Stimulated activated CD8-positive, alpha-beta memory T cell treated with anti-CD3 and anti-CD28 coated beads, Interleukin-12 subunit alpha, Interleukin-12 subunit beta, amount 100 ng/mL, for 1 hour (primary cell): ENCODE results near the gene CCDC197.

Experiments used
- DNase-seq: peaks from one replicate; pipeline ENCODE4 v3.0.0-alpha.2; 2020; ENCODE audit warnings: low read depth

CCDC197 gene

DNA sequence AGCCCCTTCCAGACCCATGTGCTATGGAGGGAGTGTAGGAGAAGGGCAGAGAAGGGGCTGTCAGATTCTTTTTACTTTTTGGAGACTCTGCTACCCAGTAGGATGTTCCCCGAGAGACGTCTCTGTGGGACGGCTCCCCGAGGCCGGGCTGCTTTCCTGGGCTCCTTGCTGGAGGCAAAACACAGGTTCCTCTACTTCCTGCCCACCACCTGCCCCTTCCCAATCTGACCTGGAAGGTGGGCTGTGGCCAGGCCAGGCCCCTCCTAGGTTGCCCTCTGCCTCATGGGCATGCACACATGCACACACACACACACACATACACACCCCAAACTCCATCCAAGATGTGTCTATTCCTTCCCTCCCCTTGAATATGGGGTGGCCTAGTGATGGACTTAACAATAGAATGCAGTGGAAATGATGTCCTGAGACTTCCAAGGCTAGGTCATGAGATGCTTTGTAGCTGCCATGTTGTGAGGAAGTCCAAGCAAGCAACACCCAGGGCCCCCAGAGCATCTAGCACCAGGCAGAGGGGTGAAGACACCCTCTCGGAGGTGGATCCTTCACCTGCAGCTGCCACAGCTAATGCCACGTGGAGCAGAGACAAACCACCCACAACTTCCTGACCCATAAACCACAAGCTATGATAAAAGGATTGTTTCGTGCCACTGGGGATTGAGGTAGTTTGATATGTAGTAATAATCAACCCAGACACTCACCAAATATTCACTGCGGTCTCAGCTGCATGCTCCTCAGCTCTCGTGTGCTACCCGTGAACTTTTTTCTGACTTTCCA lies 19.1 kb upstream of the CCDC197 start:
- DNase-seq: peak; percentile 48

GRCh38 chr14:93978735-93979134 lies 18.4 kb upstream of the CCDC197 start:
- no peak for DNase-seq

DNA sequence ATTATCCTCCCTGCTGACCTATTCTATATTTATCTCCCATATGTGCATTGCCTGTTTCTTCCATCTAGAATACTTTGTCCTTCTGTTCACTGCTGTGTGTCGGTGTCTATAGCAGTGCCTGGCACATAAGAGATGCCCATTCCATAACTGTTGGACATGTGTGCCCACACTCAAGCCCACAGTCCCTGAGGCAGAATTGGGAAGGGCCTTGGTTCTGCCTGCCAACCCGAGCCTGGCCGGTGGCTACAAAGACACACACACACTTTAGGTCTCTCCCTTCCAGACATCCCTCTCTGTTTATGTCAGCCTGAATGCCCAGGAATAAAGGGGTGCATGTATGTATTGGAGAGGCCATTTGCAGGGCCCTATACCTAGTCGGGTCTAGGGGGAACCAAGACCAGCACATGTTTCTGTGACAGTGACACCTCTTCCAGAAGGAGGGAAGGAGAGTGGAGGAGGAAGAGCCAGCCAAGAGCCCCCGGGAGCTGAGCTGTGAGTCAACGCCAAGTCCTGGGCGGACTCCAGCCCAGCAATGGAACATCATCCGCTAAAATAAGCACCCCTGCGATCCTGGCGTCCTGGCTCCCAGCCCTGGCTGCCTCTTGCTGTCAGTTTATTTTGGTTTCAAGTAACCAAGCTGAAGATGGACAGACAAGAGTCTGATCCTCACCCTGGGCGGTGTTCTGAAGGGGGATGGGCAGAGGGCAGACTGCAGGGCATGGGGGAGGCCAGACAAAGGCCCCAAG lies 16.5 kb upstream of the CCDC197 start:
- no peak for DNase-seq

GRCh38 chr14:93981316-93982229 lies 15.5 kb upstream of the CCDC197 start:
- DNase-seq: no peak

- DNase-seq: no peak
These were observed 14.7 kb upstream of the CCDC197 start for GRCh38 chr14:93982230-93983007.

DNA sequence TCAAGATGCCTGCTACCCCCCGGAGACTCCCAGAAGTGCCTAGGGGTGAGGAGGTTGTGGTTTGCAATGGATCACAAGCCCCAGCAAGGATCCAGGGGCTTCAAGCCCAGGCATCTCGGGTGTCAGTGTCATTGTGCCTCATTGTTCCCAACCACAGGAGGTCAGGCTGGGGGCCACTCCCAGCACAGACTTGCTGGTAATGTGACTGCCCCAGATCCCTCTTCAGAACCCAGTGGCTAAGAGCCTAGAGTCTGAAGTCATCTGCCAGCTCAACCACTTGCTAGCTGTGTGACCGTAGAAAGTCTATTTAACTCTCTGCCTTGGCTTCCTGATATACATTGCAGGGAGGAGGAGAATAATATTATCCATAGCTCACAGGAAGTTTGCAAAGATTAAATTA lies 13.0 kb upstream of the CCDC197 start:
- DNase-seq: no peak

DNA sequence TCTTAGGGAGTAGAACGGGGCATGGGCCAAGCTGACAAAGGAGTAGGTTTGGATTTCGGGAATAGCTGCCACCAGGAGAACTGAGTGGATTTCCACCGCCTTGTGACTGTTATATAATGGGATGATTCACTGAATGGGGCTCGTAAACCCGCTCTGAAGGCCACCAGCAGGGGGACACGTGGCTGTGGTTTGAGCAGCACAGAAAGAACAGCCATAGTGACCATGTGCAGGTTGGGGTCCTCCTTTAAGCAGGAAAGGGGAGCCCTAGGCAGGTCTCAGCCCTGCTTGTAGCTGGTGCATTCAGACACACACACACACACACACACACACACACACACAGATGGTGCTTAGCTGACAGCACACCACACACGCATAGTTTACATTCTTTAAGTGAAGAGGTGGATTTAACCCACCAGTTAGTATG lies 12.1 kb upstream of the CCDC197 start:
- DNase-seq: no peak

- no peak for DNase-seq
These were observed 10.1 kb upstream of the CCDC197 start for GRCh38 chr14:93986955-93987354.

GRCh38 chr14:93987376-93987775 lies 9.7 kb upstream of the CCDC197 start:
- no peak for DNase-seq

- no peak for DNase-seq
These were observed 9.2 kb upstream of the CCDC197 start for GRCh38 chr14:93987815-93988476.

DNA sequence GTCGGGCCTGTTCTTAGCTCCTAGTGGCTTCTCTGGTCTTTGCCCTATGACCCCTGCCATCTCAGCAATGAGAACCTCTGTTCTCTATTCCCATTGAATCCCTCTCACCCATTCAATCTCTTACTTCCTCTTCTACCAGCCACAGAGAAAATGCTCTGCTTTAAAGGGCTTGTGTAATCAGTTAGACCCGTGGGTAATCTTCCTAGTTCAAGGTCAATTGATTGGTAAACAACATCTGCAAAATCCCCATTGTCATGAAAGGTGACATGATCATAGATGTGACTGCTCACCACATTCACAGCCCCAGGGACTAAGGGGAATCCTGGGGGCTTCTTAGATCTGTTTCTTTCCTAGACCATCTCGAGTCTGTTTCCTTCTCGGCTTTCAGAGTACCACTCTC lies 7.2 kb upstream of the CCDC197 start:
- no peak for DNase-seq

DNA sequence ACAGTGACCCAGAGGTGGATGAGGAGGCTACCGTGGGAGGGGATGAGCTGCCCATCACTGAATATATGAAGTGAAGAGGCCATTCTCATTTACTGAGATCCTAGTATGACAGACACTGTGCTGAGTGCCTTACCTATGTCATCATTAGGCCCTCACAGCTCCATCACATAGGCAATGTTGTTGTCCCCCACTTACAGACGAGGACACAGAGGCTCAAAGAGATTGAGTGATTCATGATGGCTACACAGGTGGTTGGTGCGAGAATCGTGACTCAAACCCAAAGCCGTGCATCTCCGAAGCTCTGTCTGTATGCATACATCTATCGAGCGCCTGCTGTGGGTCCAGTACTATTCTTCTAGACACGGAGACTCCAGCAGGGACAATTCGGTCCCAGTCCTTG lies 5.9 kb upstream of the CCDC197 start:
- DNase-seq: no peak

DNA sequence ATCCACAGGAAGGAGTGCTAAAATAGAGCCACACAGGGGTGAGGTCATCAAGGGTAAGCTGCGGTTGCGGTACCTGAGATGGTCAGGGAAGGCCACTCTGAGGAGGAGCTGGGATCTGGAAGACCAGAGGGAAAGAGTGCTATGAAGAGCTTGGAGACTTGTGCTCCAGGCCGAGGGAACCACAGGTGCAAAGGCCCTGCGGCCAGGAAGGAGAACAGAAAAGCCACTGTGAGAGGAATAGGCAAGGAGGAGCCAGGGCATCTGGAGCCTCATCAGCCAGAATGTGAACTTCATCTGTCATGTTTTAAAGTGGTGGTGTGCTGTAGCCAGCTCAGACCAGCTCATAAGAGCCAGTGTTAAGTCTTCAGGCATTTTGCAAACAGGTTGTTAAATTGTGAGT lies 5.5 kb upstream of the CCDC197 start:
- no peak for DNase-seq

DNA sequence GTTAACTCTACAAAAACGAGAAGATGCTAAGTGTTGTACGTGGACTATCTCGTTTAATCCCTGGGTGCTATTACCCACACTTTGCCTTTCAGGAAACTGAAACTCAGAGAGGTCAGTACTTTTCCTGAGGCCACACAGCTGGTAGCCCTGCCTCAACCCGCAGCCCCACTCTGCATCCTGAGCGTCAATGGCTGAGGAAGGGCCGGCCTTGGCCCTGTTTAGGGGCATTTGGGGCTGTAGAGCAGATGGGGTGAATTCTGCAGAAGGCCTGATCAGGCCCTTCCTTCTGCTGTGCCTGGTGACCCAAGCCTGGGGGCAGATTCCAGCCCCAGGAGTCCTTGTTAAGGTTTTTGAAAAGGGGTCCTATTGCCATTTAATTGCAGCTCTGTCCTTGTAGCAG lies 3.7 kb upstream of the CCDC197 start:
- no peak for DNase-seq

- DNase-seq: no peak
These were observed 2.0 kb upstream of the CCDC197 start for GRCh38 chr14:93994919-93995682.

GRCh38 chr14:93996130-93996695 lies 888 bp upstream of the CCDC197 start:
- DNase-seq: no peak

GRCh38 chr14:93997916-93998870 lies 1.1 kb downstream of the CCDC197 start:
- DNase-seq: no peak

DNA sequence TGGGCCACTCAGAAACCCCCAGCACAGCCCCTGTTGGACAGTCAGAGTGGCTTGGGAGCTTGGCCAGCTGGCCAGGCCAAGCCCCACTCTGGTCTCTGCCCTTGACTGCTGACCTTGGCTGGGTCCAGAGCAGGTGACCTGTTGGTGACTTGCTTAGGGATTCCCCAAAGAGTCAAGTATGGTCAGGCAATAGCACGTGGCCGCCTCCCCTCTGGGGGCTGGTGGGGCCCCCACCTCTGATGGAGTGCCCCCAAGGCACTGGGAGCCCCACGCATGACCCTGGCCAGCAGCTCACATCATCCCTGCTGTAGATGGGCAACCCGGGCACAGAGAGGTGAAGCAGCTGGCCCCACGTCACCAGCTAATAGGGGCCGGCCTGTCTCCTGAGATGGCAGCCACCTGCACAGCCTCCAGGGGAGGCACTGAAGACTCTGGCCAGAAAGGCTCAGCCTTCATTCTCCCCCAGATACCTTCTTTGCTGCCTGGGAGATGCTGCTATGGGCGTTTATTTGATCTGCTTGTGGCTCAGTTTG lies 1.8 kb downstream of the CCDC197 start:
- no peak for DNase-seq

GRCh38 chr14:93999573-93999972 lies 2.5 kb downstream of the CCDC197 start:
- no peak for DNase-seq
